DMS 273 treated with DMSO at 0.1 percent for 48 hours (cell line): ENCODE results near the gene CHTOP.
"Not testable (repeated sequence)": the region's sequence is repeated elsewhere in the genome, so short reads cannot be mapped to it uniquely, and the experiment has no call there.

Experiments used
- DNase-seq: peaks from one replicate; lab custom pipeline; 2025; lab: John Stamatoyannopoulos, UW

Gene CHTOP

GRCh38 chr1:153659175-153659534 is 25.3 kb downstream of the CHTOP start:
- no peak for DNase-seq

DNA sequence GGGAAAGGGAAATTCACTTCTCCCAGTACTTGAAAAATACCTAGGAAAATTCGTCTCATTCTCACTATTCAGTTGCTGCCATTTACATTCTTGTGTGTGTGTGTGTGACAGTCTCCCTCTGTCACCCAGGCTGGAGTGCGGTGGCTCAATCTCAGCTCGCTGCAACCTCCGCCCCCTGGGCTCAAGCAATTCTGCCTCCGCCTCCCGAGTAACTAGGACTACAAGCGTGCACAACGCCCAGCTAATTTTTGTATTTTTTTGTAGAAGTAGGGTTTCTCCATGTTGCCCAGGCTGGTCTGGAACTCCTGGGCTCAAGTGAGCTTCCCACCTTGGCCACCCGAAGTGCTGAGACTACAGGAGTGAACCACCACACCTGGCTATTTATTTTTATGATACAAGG is 25.8 kb downstream of the CHTOP start:
- DNase-seq: no peak

- DNase-seq: no peak
Observed at GRCh38 chr1:153661111-153661708, 27.3 kb downstream of the CHTOP start.

DNA sequence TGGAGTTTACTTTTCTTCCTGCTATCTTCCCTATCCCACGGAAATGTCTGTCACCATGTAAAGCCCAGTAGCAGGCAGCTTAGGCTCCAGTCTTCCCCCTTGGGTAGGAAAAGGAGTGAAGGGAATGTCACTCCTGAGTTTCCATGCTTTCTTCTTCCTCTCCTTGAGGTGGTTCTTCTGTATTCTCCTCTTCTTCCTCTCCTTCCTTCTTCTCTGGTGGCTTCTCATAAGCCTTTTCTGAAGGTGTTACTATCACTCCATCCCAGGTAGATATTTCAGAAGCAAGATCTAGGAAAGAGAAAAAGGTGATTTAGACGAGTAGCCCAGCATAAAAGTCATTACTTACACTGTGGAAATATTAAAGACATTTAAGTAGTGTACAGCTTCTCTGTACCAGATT is 28.4 kb downstream of the CHTOP start:
- no peak for DNase-seq

DNA sequence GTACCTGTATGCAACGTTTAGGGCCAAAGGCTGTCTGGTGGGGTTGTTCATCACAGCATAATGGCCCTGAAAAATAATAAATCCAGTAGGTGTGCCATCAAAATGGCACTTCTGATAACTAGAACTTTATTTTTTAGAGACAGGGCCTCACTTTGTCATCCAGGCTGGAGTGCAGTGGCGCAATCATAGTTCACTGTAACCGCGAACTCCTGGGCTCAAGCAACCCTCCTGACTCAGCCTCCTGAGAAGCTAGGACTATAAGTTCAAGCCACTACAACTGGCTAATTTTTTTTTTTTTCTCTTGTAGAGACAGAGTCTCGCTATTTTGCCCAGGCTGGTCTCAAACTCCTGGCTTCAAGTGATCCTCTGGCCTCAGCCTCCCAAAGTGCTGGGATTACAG is 29.3 kb downstream of the CHTOP start:
- no peak for DNase-seq

DNA sequence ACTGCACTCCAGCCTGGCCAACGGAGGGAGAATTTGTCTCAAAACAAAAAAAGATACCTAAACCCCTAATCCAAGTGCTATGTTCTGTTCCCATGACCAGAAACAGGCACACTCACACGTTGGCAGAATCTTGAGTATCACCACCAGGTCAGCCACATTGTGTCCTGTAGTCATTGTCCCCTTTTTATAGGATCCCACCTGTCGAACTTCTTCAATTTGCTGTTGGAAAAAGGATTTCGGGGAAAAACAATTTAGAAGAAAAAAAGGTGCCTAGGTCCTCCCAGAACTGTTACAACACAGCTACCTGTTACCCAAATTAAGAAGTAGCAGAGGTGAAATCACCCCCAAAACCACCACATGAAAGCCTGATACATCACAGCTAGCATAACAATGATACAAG is 33.6 kb downstream of the CHTOP start:
- DNase-seq: no peak

- DNase-seq: not testable (repeated sequence)
Observed at GRCh38 chr1:153668672-153669071, 34.8 kb downstream of the CHTOP start.

DNA sequence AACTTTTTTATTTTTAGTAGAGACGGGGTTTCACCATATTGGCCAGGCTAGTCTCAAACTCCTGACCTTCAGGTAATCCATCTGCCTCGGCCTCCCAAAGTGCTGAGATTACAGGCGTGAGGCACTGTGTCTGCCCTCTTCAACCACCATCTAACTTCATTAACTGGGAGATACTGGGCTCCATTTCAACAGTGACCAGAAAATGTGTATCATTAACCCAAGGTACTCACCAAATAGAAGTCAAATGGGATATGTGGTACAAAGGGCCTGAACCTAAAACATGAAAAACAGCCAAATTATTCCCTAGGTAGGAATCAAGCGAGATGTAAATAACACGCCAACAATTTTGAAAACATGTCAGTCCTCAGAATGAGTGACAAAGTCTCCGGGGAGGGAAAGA is 35.7 kb downstream of the CHTOP start:
- no peak for DNase-seq

DNA sequence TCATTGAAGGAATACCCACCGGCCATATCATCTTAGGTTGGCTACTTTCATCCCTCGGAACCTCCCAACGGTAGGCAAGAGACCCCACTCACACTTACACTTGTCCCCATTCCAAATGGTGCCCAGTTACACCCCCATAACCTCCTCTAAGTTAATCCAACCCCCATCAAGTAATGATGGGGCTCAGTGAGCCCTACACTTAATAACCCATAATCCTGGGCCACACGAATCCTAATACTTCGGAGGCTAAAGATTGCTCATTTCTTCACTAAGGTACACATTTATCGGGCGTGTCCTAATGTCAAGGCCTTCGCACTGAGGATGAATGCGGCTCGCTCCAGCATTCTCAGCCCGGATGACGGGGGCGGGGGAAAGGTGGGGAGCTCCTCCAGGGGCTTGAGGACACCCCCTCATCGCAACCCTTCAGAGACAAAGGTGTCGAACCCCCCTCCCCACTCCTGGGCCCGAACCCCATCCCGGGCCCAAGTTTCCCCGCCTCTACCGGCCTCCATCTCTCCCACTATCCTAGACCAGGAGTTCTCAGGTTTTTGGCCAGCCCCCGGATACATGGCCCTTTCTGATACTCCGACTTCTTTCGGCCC is 36.5 kb downstream of the CHTOP start:
- DNase-seq: no peak

DNA sequence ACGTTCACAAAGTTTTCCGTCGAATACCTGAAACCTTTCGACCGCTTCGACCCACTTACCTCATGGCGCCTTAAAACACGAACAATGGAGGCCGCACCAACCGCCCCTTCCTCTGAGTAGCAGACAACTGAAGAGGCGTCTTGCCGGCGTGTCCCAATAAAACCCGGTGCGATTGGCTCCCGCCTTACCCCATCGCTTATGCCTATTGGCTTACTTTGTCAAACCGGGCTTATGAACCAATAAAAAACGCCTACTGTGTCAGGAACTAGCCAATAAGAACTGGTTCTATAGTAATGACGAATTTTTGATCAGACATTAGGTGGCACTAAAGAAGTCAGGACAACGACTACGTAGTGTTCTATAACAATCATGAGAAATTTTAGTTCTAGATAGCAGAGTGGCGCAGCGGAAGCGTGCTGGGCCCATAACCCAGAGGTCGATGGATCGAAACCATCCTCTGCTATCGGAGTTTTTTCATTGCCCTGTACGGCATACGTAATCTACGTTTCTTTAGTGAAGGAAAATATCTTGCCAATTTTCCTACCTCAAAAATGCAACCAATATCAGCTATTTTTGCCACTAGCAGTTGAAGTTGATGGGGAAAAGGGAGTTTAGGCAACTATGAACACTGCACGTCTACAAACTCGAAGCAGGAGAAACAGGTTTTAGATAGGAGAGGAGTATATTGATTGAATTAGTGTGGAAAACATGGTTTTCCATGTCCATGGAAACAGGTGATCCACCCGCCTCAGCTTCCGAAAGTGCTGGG is 37.2 kb downstream of the CHTOP start, which contains the start of gene ILF2:
ILF2 (minus strand) TSS at position 135 of the 769 bp plus-strand sequence; CDS start at position 64, 71 bp downstream.
- DNase-seq: peak; percentile 99

DNA sequence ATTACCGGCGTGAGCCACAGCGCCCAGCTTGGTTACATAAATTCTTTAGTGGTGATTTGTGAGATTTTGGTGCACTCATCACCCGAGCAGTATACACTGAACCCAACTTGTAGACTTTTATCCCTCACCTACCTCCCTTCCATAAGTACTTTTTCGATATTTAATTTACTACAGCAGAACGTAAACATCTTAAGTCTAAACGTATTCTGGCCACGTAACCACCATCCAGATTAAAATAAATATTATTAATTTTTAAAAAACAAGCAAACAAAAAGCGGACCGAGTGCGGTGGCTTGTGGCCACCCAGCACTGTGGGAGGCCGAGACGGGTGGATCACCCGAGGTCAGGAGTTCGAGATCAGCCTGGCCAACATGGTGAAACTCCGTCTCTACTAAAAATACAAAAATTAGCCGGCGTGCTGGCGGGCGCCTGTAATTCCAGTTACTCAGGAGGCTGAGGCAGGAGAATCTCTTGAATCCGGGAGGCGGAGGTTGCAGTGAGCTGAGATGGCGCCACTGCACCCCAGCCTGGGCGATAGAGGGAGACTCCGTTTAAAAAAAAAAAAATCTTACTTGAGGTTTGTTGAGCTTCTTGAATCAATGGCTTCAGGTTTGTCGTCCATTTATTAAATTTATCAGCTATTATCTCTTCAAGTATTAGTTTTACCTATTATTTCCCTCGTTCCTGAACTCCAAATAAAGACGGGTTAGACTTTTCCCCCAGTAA is 37.9 kb downstream of the CHTOP start:
- peak; percentile 82 for DNase-seq

DNA sequence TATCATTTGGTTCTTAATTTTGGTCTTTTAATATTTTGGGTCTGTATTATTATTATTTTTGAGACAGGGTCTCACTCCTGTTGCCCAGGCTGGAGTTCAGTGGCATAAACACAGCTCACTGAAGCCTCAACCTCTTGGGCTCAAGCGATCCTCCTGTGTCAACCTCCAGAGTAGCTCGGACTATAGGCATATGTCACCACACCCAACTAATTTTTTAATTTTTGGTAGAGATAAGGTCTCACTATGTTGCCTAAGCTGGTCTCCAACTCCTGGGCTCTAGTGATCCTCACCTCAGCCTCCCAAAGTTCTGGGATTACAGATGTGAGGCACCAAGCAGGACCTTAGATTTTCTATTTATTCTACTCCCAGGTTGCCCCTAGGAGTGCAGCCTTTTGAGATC is 39.6 kb downstream of the CHTOP start:
- DNase-seq: no peak

GRCh38 chr1:153677718-153678518 is 44.1 kb downstream of the CHTOP start:
- no peak for DNase-seq

GRCh38 chr1:153678519-153679336 is 44.9 kb downstream of the CHTOP start, which contains the start of gene NPR1:
NPR1 (plus strand) TSS chr1:153678688; CDS start chr1:153679109, 421 bp downstream.
- DNase-seq: no peak

DNA sequence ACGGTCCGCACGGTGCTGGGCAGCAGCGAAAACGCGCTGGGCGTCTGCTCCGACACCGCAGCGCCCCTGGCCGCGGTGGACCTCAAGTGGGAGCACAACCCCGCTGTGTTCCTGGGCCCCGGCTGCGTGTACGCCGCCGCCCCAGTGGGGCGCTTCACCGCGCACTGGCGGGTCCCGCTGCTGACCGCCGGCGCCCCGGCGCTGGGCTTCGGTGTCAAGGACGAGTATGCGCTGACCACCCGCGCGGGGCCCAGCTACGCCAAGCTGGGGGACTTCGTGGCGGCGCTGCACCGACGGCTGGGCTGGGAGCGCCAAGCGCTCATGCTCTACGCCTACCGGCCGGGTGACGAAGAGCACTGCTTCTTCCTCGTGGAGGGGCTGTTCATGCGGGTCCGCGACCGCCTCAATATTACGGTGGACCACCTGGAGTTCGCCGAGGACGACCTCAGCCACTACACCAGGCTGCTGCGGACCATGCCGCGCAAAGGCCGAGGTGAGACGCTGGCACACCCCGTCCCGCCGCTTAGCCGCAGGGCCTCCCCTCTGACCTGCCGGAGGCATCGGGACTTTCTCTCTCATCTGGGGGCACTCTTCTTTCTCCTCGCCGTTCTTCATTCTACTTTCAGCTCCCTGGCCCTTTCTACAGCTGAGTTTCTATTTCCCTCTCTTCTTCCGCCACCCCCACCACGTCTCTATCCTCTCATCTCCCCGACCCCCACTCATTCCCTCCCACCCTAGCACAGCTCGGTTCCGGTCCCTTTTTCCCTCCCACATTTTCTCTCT is 45.7 kb downstream of the CHTOP start:
- no peak for DNase-seq

- DNase-seq: no peak
Observed at GRCh38 chr1:153680120-153680403, 46.2 kb downstream of the CHTOP start.

DNA sequence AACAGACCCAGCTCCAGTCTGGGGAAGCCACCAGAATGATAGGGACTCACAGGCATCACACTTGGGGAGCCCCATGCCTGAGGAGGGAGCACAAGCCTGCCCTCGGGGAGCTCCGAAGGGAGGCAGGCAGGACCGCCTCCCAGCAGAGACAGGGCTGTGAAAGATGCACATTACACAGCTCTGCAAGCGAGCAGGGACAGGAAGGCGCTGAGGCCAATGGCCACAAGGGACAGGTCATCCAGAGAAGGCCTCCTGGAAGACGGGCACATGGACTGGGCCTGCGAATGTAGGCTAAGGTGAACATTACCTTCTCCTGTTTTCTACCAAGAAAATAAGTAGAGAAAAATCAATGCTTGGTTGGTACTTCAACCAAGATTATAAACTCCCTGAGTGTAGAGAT is 48.9 kb downstream of the CHTOP start:
- DNase-seq: no peak

GRCh38 chr1:153683854-153684253 is 50.0 kb downstream of the CHTOP start:
- no peak for DNase-seq

GRCh38 chr1:153684892-153685291 is 51.0 kb downstream of the CHTOP start:
- no peak for DNase-seq
